ENCODE measurements around the gene AGRP.
"Not testable (repeated sequence)": the region's sequence is repeated elsewhere in the genome, so short reads cannot be mapped to it uniquely, and the experiment has no call there.

Gene AGRP

GRCh38 chr16:67483150-67483549, at the start of gene AGRP:
TSS of gene AGRP (minus strand) at chr16:67483547. CDS start at chr16:67483398, 149 bp downstream.
- DNase-seq = no peak

- peak; percentile 50 for DNase-seq
Measured at GRCh38 chr16:67531247-67531646, 47.9 kb upstream of the AGRP start.

- no peak for DNase-seq
Measured at GRCh38 chr16:67530013-67530939, 46.9 kb upstream of the AGRP start.

- DNase-seq = no peak
Measured at GRCh38 chr16:67529582-67530012, 46.2 kb upstream of the AGRP start.

GRCh38 chr16:67528870-67529581, 45.7 kb upstream of the AGRP start:
- DNase-seq = no peak

GRCh38 chr16:67528222-67528869, 45.0 kb upstream of the AGRP start, which contains the start of gene RIPOR1:
TSS of gene RIPOR1 (plus strand) at chr16:67528829. CDS start at chr16:67538447, 9,618 bp downstream.
- no peak for DNase-seq

DNA sequence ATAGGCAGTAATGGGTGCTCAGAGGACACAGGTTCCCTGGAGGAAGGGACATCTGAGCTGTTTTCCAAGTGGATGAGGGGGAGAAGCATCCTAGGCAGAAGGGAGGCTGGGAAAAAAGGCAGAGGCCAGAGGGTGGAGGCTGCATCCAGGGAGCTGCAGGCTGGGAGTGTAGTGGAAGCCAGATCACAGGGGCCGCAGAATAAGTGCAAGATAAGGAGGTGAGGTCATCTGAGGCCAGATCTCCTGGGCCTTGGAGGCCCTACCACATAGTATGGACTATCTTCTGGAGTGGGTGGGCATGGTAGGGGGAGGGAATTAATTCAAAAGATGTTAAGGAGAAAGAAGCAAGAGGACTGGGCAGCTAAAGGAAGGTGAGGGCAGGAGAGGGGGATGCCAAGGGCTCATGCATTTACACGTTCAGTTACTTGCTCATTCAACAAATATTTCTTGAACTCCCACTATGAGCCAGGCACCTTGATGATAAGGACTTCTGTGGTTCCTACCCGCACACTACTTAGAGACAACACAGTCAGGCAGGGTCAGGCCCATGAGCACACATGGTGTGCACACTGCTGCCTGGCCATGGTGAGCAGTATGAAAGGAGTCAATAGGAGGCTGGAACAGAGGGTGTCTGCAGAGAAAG, 42.9 kb upstream of the AGRP start:
- DNase-seq = no peak

- DNase-seq = no peak
Measured at GRCh38 chr16:67525176-67525860, 42.0 kb upstream of the AGRP start.

GRCh38 chr16:67521095-67521804, 37.9 kb upstream of the AGRP start:
- peak; percentile 79 for DNase-seq

DNA sequence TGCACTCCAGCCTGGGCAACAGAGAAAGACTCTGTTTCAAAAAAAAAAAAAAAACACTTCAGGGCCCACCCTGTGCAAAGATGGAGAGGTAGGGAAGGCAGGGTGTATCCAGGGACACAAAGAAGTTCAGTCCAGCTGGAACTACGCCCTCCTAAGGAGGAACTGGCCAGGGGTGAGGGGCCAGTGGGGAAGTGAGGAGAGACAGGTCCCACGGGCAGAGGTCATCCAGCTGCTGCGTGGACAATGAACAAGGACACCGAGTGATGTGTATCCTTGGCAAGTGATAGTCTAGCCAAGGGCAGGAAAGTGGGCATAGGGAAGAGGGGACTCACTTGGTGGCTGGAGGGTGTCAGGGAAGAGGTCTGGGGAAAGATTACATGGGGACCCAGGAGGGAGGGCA, 35.9 kb upstream of the AGRP start:
- no peak for DNase-seq

DNA sequence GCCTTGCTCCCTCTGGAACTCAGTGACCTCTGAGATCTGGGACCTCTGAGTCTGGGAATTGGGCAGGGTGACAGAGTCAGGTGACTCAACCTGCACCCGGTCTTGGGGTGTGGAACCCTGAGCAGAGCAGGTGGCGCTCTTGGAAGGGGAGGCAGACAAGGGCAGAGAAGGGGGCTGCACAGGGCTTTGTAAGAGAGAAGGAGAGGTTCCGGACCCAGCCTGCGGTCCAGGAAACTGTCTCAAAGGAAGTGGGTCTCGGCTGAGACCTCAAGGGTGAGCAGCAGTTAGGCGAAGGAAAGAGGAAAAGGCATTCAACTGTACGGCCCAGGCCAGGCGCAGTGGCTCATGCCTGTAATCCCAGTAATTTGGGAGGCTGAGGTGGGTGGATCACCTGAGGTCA, 35.3 kb upstream of the AGRP start:
- DNase-seq = peak; percentile 28

DNA sequence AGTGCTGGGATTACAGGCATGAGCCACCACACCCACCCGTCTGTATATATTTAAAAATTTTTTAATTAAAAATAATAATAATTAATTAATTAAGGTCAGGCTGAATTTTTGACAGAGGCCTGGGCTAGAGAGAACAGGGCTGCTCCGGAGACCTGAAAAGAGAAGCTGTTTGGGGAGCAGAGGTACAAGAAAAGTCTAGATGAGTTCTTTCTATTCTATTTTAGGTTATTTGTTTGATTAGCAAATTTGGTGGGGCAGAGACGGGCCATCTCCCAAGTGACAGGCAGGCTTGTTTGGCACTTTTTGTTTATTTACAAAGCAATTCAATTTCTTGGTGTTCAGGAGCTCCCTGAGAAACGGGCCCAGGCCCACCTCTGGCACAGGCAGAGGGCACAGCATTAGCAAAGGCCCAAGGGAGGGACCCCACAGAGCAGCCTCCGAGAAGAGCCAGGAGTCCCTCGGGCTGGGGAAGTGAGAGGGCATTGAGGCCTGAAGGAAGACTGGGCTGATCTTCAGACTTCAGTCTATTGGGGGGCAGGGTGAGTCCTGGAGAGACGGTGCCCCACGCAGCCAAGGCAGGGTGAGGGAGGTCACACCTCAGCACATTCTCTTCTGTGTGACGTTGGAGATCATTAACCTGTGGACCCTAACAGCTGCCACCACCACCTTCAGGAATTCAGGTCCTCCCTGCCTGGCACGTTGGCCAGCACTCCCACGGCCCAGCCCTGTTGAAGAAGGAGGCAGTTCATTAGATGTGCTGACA, 34.5 kb upstream of the AGRP start:
- no peak for DNase-seq

DNA sequence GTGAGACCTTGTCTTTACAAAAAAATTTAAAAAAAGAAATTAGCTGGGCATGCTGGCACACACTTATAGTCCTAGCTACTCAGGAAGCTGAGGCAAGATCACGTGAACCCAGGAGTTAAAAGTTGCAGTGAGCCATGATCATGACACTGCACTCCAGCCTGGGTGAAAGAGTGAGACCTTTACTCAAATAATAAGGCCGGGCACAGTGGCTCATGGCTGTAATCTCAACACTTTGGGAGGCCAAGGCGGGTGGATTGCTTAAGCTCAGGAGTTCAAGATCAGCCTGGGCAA, 33.8 kb upstream of the AGRP start:
- no peak for DNase-seq

DNA sequence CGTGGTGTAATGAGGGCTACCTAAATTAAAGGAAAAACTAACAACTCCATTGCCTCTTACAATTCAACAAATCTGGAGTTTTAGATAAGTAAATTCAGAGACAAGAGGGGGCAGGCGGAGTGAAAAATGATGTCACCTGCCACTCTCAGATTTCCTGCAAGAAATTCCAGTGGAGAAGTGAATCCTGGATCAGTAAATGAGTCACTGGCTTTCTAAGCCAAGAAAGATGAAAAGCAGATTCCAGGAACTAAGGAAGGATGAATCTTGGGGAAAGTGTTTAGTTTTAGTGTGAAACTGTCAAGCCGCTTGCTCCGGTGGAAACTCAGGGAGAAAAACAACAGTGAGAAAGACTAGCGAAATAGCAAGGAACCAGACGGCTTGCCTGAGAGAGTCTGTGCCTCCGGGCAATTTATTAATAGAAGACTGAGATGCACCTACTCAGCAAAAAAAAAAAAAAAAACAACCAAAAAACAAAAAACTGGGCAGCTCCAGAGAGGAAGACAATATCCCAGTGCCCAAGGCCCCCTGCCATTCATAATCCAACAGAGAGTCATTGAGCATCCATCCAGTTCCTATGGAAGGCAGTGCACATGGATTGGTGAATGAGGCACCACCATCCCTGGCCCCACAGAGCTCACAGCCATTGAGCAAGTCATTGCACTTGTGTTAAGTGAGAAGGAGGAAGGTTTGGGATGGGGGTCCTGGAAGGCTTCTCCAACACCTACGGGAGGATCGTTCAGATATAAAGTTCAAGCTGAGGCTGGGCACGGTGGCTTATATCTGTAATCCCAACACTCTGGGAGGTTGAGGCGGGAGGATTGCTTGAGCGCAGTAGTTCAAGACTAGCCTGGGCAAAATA, 33.2 kb upstream of the AGRP start:
- no peak for DNase-seq

DNA sequence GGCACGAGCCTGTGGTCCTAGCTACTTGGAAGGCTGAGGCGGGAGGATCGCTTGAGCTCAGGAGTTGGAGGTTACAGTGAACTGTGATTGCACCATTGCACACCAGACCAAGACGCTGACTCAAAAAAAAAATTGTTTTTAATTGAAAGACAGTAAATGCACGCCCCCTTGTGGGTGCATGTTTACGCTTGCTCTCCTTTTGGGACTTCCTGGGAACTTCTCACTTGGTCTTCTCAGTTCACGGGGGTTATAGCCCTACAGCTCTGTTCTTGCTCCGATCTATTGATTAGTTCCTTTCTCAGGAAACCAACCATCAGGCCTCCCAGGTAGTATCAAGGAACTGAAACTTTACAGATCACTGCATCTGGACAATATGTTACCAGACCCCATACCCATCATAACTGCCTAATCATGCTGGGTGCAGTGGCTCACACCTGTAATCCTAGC, 31.1 kb upstream of the AGRP start:
- peak; percentile 42 for DNase-seq

DNA sequence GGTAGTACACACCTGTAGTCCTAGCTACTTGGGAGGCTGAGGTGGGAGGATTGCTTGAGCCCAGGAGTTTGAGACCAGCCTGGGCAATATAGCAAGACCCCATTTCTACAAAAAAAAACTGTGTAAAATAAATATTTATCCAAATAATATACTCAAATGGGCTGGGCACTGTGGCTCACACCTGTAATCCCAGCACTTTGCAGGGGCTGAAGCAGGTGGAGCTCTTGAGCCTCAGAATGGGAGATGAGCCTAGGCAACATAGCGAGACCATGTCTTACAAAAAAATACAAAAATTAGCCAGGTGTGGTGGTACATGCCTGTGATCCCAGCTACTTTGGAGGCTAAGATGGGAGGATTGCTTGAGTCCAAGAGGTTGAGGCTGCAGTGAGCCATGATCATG, 30.5 kb upstream of the AGRP start:
- DNase-seq = not testable (repeated sequence)

DNA sequence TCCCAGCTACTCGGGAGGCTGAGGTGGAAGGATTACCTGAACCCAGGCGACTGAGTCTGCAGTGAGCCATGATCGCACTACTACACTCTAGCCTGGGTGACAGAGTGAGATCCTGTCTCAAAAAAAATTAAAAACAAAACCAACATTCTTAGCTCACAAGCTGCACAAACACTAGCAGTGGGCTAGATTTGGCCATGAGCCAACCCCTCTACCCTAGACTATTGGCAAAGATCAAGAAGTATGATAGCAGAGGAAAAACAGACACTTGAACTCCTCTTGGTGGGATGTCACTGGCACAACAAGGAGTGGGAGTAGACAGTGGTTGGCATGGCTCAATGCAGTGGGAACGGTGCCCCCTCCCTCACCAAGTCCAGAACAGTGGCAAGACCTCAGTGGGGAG, 25.7 kb upstream of the AGRP start:
- DNase-seq = no peak

DNA sequence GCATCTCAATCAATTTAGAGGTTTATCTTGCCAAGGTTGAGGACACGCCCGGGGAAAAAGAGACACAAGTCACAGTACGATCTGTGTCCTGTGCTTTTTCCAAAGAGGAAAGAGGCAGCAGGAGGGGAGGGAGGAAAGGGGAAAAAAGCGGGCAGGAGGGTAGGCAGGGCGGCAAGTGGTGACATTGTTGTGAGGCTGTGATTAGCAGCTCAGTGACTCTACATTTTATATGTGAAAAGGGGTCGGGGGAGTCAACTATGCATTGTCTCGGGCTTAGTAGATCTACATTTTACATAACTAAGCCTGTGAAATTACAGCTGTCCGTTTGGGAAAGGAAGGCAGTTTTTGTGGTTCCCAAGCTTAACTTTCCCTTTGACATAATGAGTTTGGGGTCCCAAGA, 23.1 kb upstream of the AGRP start:
- DNase-seq = no peak

DNA sequence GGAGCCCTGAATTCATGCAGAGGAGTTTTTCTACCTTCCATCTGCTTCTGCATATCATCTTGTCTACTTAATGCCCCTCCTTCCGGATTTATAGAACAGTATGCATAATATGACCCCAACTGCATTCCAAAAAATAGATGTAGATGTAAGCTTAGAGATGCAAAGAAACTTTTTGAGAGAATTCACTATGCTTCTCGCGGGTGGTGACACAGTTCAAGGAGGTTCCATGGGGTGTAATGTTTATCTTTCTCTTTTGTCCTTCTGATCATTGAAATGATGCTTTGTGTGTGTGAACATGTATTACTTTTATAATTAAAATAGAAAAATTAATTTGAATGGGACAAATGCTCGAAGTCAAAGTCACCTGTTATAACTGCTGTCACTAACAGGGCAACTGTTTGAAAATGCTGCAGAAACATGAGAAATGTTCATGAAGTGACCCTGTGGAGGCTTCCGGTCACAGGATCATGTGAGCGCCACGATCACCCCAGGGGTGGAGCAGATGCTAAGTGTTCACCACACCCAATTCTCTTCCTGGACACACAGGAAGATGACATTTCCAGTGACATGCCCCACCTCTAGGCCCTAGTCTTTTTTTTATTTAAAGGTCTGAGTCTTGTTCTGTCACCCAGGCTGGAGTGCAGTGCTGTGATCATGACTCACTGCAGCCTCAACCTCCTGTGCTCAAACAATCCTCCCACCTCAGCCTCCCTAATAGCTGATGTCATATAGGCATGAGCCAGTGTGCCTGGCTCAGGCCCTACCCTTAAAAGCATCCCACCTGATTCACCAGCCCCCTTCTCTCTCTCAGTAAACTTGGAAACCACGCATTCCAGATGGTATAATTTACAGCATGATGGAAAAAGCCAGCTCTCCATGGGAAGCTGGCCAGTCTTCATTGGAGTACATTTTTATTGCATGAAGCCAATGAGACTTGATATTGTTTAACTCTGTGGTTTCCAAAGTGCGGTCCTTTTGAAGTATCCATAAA, 21.0 kb upstream of the AGRP start:
- DNase-seq = no peak
